ENCODE results near the gene OSBPL9. TPM values are rescaled to one million over a fixed set of nuclear protein-coding genes. Genes with fewer than 3 reads are reported as not detected.

Gene OSBPL9
- total RNA-seq, 1 donor from 2014 or later: 103 TPM

DNA sequence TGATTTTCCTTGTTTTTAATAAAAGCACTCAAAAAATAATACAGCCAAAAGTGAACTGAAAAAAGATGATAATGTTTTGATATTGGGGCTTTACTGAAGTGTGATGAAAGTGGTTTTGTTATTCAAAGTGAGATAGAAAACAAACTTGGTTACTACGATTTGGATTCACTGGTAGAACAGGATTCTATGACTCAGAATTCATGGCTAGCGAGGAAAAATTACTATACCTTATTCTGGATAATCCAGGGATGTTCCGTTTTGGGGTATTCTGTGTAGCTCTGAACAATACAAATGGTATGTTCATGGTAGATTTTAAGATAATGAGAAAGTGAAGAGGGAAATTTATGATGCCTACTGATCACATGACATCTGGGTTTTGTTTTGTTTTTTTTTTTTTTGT lies 144.0 kb downstream of the OSBPL9 start:
- H3K27me3 Mint-ChIP-seq (ENCODE audit: unreplicated experiment): no peaks in the 10 kb centered on the region
- peaks cover under 1% of the 10 kb centered on the region for H3K9me3 Mint-ChIP-seq (ENCODE audit: unreplicated experiment)
- DNase-seq (ENCODE audit: extremely low spot score, unreplicated experiment): no peak
- no peak overlapping the region for H3K4me3 Mint-ChIP-seq (ENCODE audit: unreplicated experiment)
- TF ChIP-seq CTCF (IDR thresholded peaks at IDR 0.05): no peak
- peaks cover 37% of the 10 kb centered on the region for H3K36me3 Mint-ChIP-seq (ENCODE audit: unreplicated experiment)
- peaks cover 42% of the 10 kb centered on the region for H3K4me1 Mint-ChIP-seq (ENCODE audit: unreplicated experiment)
- peak overlapping the region; percentile 8 for H3K27ac Mint-ChIP-seq (ENCODE audit: unreplicated experiment)

GRCh38 chr1:51761351-51761750 lies 144.5 kb downstream of the OSBPL9 start:
- no peak overlapping the region for H3K4me3 Mint-ChIP-seq (ENCODE audit: unreplicated experiment)
- no peak overlapping the region for H3K27ac Mint-ChIP-seq (ENCODE audit: unreplicated experiment)
- TF ChIP-seq CTCF (IDR thresholded peaks at IDR 0.05): no peak
- peaks cover 37% of the 10 kb centered on the region for H3K36me3 Mint-ChIP-seq (ENCODE audit: unreplicated experiment)
- peaks cover 37% of the 10 kb centered on the region for H3K4me1 Mint-ChIP-seq (ENCODE audit: unreplicated experiment)
- DNase-seq (ENCODE audit: extremely low spot score, unreplicated experiment): no peak
- H3K27me3 Mint-ChIP-seq (ENCODE audit: unreplicated experiment): no peaks in the 10 kb centered on the region
- H3K9me3 Mint-ChIP-seq (ENCODE audit: unreplicated experiment): no peaks in the 10 kb centered on the region

DNA sequence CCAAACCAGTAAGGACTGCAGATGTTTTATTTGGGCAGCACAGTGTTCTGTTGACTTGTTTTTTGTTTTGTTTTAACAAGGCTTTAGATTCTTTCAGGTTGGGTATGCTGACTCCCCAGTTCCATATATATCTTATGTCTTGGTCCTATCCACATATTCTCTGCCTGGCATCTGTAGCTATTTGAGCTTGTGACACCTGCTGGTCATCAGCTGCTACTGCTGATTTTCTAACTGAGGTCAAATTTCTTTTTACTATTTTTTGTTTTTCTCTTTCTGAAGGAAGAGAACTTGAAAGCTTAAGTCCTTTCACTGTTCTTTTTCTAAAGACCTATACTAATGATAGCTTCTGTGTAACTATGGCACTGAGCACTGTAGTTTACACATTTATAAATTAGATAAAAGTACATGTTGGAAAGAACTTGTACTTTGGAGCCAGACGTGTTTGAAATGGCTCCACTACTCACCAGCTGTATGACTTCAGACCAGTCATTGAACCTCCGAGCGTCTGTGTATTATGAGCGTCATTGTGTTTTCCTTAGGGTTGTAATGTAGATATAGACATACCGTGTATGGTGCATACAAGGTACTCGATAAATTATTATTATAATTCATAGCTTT lies 152.2 kb downstream of the OSBPL9 start:
- peaks cover 41% of the 10 kb centered on the region for H3K36me3 Mint-ChIP-seq (ENCODE audit: unreplicated experiment)
- no peaks in the 10 kb centered on the region for H3K27me3 Mint-ChIP-seq (ENCODE audit: unreplicated experiment)
- no peak overlapping the region for H3K4me3 Mint-ChIP-seq (ENCODE audit: unreplicated experiment)
- H3K4me1 Mint-ChIP-seq (ENCODE audit: unreplicated experiment): peaks cover 13% of the 10 kb centered on the region
- H3K9me3 Mint-ChIP-seq (ENCODE audit: unreplicated experiment): no peaks in the 10 kb centered on the region
- no peak for DNase-seq (ENCODE audit: extremely low spot score, unreplicated experiment)
- H3K27ac Mint-ChIP-seq (ENCODE audit: unreplicated experiment): peak overlapping the region; percentile 64
- peak; percentile 89 for TF ChIP-seq CTCF (IDR thresholded peaks at IDR 0.05)

DNA sequence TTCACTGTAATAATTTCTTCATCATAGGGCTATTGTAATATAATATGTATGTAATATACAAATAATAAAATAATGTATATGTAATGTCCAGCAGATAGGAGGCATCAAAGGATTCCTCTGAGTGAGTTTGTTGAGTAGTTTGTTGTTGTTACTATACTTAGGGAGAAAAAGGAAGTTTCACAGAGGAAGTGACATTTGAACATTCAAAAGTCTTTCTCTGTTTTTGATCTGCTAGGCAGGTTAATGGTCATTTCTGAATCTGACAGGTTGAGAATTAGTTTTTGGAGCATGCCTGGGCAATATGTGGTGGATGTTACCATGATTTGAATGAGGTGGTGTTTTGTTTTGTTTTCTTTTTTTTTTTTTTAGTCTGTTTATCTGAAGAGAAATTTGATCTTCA lies 159.5 kb downstream of the OSBPL9 start:
- H3K4me1 Mint-ChIP-seq (ENCODE audit: unreplicated experiment): peaks cover 2% of the 10 kb centered on the region
- no peak overlapping the region for H3K27ac Mint-ChIP-seq (ENCODE audit: unreplicated experiment)
- DNase-seq (ENCODE audit: extremely low spot score, unreplicated experiment): no peak
- no peak for TF ChIP-seq CTCF (IDR thresholded peaks at IDR 0.05)
- no peaks in the 10 kb centered on the region for H3K9me3 Mint-ChIP-seq (ENCODE audit: unreplicated experiment)
- H3K27me3 Mint-ChIP-seq (ENCODE audit: unreplicated experiment): no peaks in the 10 kb centered on the region
- peaks cover 51% of the 10 kb centered on the region for H3K36me3 Mint-ChIP-seq (ENCODE audit: unreplicated experiment)
- no peak overlapping the region for H3K4me3 Mint-ChIP-seq (ENCODE audit: unreplicated experiment)

GRCh38 chr1:51780927-51781326 lies 164.0 kb downstream of the OSBPL9 start:
- H3K27ac Mint-ChIP-seq (ENCODE audit: unreplicated experiment): no peak overlapping the region
- DNase-seq (ENCODE audit: extremely low spot score, unreplicated experiment): no peak
- peaks cover 2% of the 10 kb centered on the region for H3K4me1 Mint-ChIP-seq (ENCODE audit: unreplicated experiment)
- H3K27me3 Mint-ChIP-seq (ENCODE audit: unreplicated experiment): no peaks in the 10 kb centered on the region
- no peak for TF ChIP-seq CTCF (IDR thresholded peaks at IDR 0.05)
- H3K9me3 Mint-ChIP-seq (ENCODE audit: unreplicated experiment): no peaks in the 10 kb centered on the region
- H3K36me3 Mint-ChIP-seq (ENCODE audit: unreplicated experiment): peaks cover 52% of the 10 kb centered on the region
- H3K4me3 Mint-ChIP-seq (ENCODE audit: unreplicated experiment): no peak overlapping the region
